Stomach (tissue), 9 donors: Measurements from ENCODE around the gene MALSU1. TPM values are rescaled to one million over a fixed set of nuclear protein-coding genes. Genes with fewer than 3 reads are reported as not detected.
A peak's percentile ranks its signal among the peaks of the same experiment; 100 is the strongest.

Experiments used
- DNase-seq, 2 donors: peaks; one replicate each; pipeline versions ENCODE4 v3.0.0 to v3.0.0-alpha.2; 2013 to 2019
- H3K27ac ChIP-seq, 5 donors: fragments of 200-600 bp in 4 of 5; sonication (generic) in 4 of 5; one replicate each; pipeline ENCODE4 v1.5.1; 2013 to 2019; ENCODE audit warnings: mild to moderate bottlenecking in 1 of 5, moderate library complexity in 1 of 5
- H3K27me3 ChIP-seq, 3 donors: fragments of 200-600 bp; sonication (generic); one replicate each; pipeline ENCODE4 v1.5.1; 2017 to 2019; ENCODE audit warnings: mixed run types in 1 of 3
- H3K36me3 ChIP-seq, 4 donors: fragments of 200-600 bp; sonication (generic); 1 replicate in 3 of 4; 2 replicates in 1 of 4; pipeline ENCODE4 v1.5.1; 2016 to 2019
- H3K4me1 ChIP-seq, 4 donors: fragments of 200-600 bp; sonication (generic); one replicate each; pipeline ENCODE4 v1.5.1; 2016 to 2019
- H3K4me3 ChIP-seq, 4 donors: fragments of 200-600 bp; sonication (generic) in 3 of 4; one replicate each; pipeline ENCODE4 v1.5.1; 2016 to 2019; ENCODE audit warnings: mild to moderate bottlenecking in 1 of 4
- H3K9me3 ChIP-seq, 4 donors: fragments of 200-600 bp; sonication (generic); one replicate each; pipeline ENCODE4 v1.5.1; 2016 to 2019
- CTCF ChIP-seq, 7 experiments: fragments of 450-650 bp in 4 of 7; fragments of 200-600 bp in 3 of 7; sonication (generic) in 3 of 7; IDR thresholded peaks; one replicate each; pipeline ENCODE4 v1.5.1; 2016 to 2019; ENCODE audit warnings: antibody characterized with exemption in 7 of 7, control low read depth in 2 of 7, mild to moderate bottlenecking in 1 of 7
- EP300 ChIP-seq: sonication (generic); formaldehyde crosslinking; IDR thresholded peaks from one replicate; pipeline ENCODE4 v1.6.1; 2017; ENCODE audit warnings: antibody characterized with exemption
- POLR2A ChIP-seq, 4 donors: fragments of 450-650 bp; IDR thresholded peaks; one replicate each; pipeline ENCODE4 v1.6.1; 2016; ENCODE audit warnings: antibody characterized with exemption in 4 of 4, control low read depth in 2 of 4, mild to moderate bottlenecking in 1 of 4, moderate library complexity in 1 of 4
- POLR2AphosphoS5 ChIP-seq, 3 donors: sonication (generic); formaldehyde crosslinking; IDR thresholded peaks; one replicate each; pipeline ENCODE4 v1.6.1; 2016; ENCODE audit warnings: antibody characterized with exemption in 3 of 3
- WGBS, 5 donors: extraction: QIAGEN DNeasy Blood & Tissue Kit in 3 of 5; methylation state at CpG; one replicate each; pipeline versions ENCODE4 v1.1.5 to v1.1.7; 2013 to 2018; 5-methylcytosine and 5-hydroxymethylcytosine counted together
- intact Hi-C: fragments of 100-400 bp; cut with DNase I; formaldehyde crosslinking; loops from one replicate; pipeline ENCODE4 v1.15.1; 2023; ENCODE audit warnings: low total_unique reads
- polyA plus RNA-seq, 3 donors: library from polyadenylated mRNA; stranded (reverse); fragments of 200-250 nt; gene quantifications; one replicate each; pipeline ENCODE4 v1.2.3, GENCODE V29; 2013
- total RNA-seq, 5 donors: library from RNA; depleted of rRNA; stranded (reverse); fragments of >200 nt; gene quantifications; one replicate each; pipeline versions ENCODE4 v1.1.0 to v1.2.3, GENCODE V29; 2014 to 2016
- donor health status: healthy with polysubstance abuse.
- donor health status: Bipolar disorder and iron deficiency.
- donor health status: healthy.

Gene MALSU1
- total and polyA plus RNA-seq, 8 donors: 2.9 to 79.9 (median 49.1) TPM

GRCh38 chr7:23315366-23315765 lies 16.2 kb downstream of the MALSU1 start:
- Histone ChIP-seq H3K9me3 (no peaks in the 10 kb centered on the region), H3K27me3 (no peaks in the 10 kb centered on the region), H3K27ac (no peak overlapping the region), H3K4me1 (no peaks in the 10 kb centered on the region), H3K36me3 (peaks cover 4 to 15% (median 9%) of the 10 kb centered on the region in 4 donors), H3K4me3 (no peak overlapping the region)
- 32 to 74% (median 58%) methylated on average over 7 of the region's 7 CpGs for WGBS, 5 donors
- intact Hi-C loops: no loop called here
- no peak for TF ChIP-seq EP300
- no peak for TF ChIP-seq CTCF (IDR thresholded peaks at IDR 0.05)
- no peak for TF ChIP-seq POLR2A (IDR thresholded peaks at IDR 0.05)
- TF ChIP-seq POLR2AphosphoS5 (IDR thresholded peaks at IDR 0.05): no peak
- DNase-seq: no peak

GRCh38 chr7:23331132-23331531 lies 32.0 kb downstream of the MALSU1 start:
- Histone ChIP-seq H3K27me3 (peaks cover 0 to 14% (median 6%) of the 10 kb centered on the region in 3 donors), H3K27ac (no peak overlapping the region), H3K4me3 (no peak overlapping the region), H3K9me3 (no peaks in the 10 kb centered on the region), H3K36me3 (no peaks in the 10 kb centered on the region), H3K4me1 (peaks cover 23 to 41% (median 34%) of the 10 kb centered on the region in 4 donors)
- intact Hi-C loops: no loop called here
- DNase-seq: no peak
- 62 to 78% (median 73%) methylated on average over 1 of the region's 1 CpG for WGBS, 5 donors
- no peak for TF ChIP-seq EP300
- no peak for TF ChIP-seq POLR2A (IDR thresholded peaks at IDR 0.05)
- no peak for TF ChIP-seq CTCF (IDR thresholded peaks at IDR 0.05)
- TF ChIP-seq POLR2AphosphoS5 (IDR thresholded peaks at IDR 0.05): no peak

GRCh38 chr7:23332193-23332592 lies 33.1 kb downstream of the MALSU1 start:
- peak in 1 of 2 donors; percentile 45 for DNase-seq
- intact Hi-C loops: no loop called here
- peaks cover 0 to 25% (median 8%) of the 10 kb centered on the region in 3 donors for H3K27me3 ChIP-seq
- TF ChIP-seq POLR2A (IDR thresholded peaks at IDR 0.05) (no peak), EP300 (no peak), POLR2AphosphoS5 (IDR thresholded peaks at IDR 0.05) (no peak), CTCF (IDR thresholded peaks at IDR 0.05) (no peak)
- H3K9me3 ChIP-seq: peaks cover 0 to 2% (median 0%) of the 10 kb centered on the region in 4 donors
- H3K4me3 ChIP-seq: no peak overlapping the region
- no peaks in the 10 kb centered on the region for H3K36me3 ChIP-seq
- H3K27ac ChIP-seq: peak overlapping the region in 1 of 5 donors; percentile 50
- peaks cover 23 to 43% (median 34%) of the 10 kb centered on the region in 4 donors for H3K4me1 ChIP-seq

GRCh38 chr7:23332910-23333612 lies 33.9 kb downstream of the MALSU1 start:
- peak overlapping the region in 3 of 5 donors; percentile 50 to 76 (median 71) for H3K27ac ChIP-seq
- peaks cover 23 to 43% (median 34%) of the 10 kb centered on the region in 4 donors for H3K4me1 ChIP-seq
- H3K36me3 ChIP-seq: no peaks in the 10 kb centered on the region
- no peak for TF ChIP-seq CTCF (IDR thresholded peaks at IDR 0.05)
- TF ChIP-seq POLR2A (IDR thresholded peaks at IDR 0.05): no peak
- no peak for TF ChIP-seq EP300
- TF ChIP-seq POLR2AphosphoS5 (IDR thresholded peaks at IDR 0.05): no peak
- peaks cover 0 to 33% (median 14%) of the 10 kb centered on the region in 3 donors for H3K27me3 ChIP-seq
- peak in 1 of 2 donors; percentile 90 for DNase-seq
- no peak overlapping the region for H3K4me3 ChIP-seq
- peaks cover 0 to 8% (median 2%) of the 10 kb centered on the region in 4 donors for H3K9me3 ChIP-seq
- 11 to 20% (median 14%) methylated on average over 4 of the region's 4 CpGs for WGBS, 5 donors
- intact Hi-C loops: no loop called here
